Activated CD4-positive, CD25-positive, alpha-beta regulatory T cell treated with anti-CD3 and anti-CD28 coated beads, Interleukin-2, amount 50 U/mL, for 16 hours (primary cell): ENCODE data around the gene MLLT1.

ENCODE experiments used
- DNase-seq: peaks from one replicate; pipeline ENCODE4 v3.0.0-alpha.2; 2020; ENCODE audit warnings: low read depth, low spot score

Gene MLLT1

DNA sequence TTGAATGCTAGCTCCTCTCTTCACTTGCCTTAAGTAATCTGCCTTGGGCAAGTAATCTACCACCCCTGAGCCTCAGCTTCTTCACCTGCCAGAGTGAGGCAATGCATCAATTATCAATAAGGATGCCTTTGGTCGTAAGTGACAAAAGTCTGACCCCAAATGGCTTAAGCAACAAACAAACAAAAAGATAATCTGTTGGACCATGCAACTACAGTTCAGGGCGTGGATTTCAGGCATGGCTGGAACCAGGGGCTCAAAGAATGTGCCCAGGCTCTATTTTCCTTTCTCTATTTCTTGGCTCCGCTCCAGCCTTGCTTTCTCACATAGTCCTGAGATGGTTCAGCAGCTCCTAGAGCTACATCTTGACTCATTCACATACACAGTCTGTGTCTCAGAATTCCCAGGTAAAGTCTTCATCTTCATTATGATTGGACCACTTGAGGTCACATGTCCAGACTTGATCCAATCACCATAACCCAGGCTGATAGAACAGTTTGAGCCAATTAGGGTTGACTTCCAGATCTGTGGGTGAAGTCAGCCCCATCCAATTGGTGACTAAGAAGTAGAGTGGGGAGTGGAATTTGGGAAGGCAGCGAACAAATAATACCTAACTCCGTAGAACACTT lies 114.8 kb downstream of the MLLT1 start:
- DNase-seq, result no peak

- DNase-seq, result peak; percentile 1
Measured at GRCh38 chr19:6161271-6161850, 118.4 kb downstream of the MLLT1 start.
